Fibroblast of peridontal ligament (primary cell): ENCODE results near the gene FRMD4A.
"Not testable (repeated sequence)": the region's sequence is repeated elsewhere in the genome, so short reads cannot be mapped to it uniquely, and the experiment has no call there.

Experiments
- DNase-seq: peaks from one replicate; pipeline ENCODE4 v3.0.0-alpha.2; 2010; ENCODE audit errors: extremely low read depth

Gene FRMD4A

DNA sequence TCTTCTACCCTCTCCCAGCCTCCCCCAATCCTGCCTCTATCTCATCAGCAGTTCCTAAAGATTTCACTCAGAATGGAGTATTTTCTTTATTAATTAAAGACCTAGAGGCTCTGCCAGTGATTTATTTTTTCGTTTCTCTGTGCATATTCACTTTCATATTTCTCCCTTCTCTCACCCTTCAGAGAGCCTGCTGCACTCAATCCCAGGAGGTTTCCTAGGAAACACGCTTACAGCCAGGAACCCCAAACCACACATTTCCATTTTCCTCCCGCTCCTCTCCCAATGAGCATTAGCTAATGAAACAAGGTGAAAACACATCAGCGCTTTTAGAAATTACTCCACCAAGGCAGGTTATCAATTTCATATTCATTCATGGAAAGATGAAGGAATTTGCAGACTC lies 180.2 kb downstream of the FRMD4A start:
- no peak for DNase-seq

DNA sequence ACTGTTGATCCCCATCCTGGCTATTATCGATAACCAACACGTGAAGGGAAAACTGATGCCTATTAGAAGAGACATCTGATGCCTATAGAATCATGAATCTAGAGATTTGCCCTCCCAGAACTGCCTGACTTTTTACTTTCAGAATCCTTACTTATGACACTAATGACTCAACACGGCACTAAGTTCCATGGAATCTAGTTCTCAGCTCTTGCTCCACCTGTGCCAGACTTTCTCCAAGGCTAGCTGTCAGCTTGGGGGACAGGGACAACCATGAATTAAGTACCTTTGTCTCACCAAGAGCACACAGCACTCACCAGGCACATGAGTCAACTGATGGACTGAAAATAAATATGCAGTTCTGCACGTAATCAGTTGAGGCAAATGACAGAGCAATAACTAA lies 184.2 kb downstream of the FRMD4A start:
- peak; percentile 20 for DNase-seq

DNA sequence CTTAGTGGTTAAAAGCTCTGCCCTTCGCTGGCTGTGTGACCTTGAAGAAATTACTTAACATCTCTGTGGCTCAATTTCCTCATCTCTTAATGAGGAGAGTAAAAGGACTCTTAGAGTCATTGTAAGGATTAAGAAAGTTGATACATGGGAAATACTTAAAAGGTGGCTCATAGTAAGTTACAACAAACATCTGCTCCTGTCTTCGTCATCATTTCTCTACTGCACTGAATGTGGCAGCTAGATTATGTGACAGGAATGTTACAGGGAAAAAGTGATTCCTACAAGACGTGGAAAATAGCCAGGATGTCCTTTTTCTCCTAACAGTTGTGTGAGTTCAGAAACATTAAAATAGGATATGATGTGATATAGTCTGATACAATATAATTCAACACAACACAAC lies 184.7 kb downstream of the FRMD4A start:
- DNase-seq: peak; percentile 82

DNA sequence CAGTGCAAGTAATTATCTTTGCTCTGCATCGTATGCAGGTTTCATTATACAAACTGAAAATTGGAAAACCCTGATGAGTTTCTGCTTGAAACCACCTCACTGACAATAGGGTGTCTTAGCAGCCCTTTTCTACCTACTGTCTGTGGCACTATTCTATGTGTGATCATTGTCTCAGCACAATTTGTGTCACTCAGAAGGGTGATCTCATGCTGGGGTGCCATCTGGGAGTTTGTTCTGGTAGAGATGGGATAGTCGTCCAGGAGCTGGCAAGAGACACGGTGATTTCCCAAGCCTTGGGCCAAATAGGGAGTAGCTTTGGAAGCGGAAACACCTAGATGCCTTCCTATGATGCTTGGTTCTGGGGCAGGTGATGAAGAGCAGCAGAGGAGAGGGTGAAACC lies 186.3 kb downstream of the FRMD4A start:
- DNase-seq: no peak

DNA sequence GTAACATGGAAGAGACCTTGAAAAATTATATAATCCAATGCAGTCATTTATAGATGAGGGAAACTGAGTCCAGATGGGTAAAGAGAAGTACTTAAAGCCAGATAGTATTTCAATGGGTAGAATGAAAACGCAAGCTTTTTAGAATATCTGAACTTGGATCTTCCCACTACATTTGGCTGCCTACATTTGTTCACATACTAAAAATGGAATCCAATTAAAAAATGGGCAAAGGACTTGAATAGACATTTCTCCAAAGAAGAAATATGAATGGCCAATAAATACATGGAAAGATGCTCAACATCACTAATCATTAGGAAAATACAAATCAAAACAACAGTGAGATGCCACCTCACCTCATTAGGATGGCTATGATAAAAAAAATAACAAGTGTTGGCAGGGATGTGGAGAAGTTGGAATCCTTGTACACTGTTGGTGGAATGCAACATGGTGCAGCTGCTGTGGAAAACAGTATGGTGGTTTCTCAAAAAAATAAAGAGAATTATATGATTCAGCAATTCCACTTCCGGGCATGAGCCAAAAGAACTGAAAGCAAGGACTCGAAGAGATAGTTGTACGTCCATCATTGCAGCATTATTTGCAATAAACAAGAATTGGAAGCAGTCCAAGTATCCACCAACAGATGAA lies 188.0 kb downstream of the FRMD4A start:
- DNase-seq: no peak

DNA sequence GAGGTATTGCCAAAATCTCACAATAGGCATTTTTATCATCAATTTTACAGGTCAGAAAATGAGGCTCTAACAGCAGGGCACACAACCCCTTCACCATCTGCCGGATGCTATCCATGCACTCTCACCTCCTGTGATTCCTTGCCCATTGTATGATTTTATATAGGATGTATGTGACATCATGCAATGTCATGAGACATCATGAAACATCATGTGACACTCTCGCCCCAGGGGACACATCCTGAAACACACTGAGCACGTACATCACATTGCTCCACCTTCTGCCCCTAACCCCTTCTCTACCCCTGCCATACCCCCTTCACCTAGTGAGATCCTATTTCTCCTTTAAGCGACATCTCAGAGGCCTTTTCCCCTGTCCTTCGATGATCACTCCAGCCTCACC lies 189.4 kb downstream of the FRMD4A start:
- no peak for DNase-seq

DNA sequence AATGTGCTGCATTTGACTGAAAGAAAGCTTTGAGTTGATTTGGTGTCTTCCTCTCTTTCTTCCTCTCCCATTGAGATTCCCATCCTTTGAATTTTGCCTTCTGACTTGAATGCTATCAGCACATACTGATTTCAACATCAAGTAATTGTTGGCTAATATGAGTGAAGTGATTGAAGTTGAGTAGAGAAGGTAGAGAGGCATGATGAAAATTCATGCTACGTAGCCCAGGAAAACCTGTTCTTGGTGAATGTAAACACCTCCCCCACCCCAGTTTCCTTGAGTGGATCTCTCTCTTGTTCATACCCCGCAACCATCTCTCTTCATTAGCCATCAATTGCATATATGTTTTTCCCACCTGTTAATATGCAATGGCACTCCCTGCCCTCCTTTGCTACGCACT lies 193.3 kb downstream of the FRMD4A start:
- no peak for DNase-seq

DNA sequence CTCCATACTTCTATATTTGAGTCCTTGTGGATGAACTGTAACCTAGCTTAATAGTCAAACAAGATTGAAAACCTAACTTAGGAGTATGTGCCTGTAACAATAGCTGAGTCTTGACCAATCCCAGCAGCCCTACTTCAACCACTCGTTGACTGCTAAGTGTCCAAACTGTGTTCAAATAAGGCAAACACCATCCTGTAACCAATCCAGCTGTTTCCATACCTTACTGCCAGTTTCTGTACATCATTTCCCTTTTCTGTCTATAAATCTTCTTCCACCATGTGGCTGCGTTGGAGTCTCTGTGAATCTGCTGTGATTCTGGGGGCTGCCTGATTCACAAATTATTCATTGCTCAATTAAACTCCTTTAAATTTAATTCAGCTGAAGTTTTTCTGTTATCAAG lies 195.5 kb downstream of the FRMD4A start:
- not testable (repeated sequence) for DNase-seq

DNA sequence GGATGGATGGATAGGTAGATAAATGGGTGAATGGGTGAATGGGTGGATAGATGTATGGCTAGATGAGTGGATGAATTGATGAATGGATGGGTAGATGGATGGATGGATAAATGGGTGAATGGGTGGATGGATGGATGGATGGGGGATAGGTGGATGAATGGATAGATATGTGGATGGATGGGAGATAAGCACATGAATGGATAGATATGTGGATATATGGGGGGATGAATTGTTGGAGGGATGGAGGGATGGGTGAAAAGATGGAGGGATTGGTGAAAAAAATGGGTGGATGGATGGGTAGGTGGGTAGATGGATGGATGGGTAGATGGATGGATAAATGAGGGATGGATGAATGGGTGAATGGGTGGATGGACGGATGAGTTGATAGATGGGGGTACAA lies 196.4 kb downstream of the FRMD4A start:
- no peak for DNase-seq

DNA sequence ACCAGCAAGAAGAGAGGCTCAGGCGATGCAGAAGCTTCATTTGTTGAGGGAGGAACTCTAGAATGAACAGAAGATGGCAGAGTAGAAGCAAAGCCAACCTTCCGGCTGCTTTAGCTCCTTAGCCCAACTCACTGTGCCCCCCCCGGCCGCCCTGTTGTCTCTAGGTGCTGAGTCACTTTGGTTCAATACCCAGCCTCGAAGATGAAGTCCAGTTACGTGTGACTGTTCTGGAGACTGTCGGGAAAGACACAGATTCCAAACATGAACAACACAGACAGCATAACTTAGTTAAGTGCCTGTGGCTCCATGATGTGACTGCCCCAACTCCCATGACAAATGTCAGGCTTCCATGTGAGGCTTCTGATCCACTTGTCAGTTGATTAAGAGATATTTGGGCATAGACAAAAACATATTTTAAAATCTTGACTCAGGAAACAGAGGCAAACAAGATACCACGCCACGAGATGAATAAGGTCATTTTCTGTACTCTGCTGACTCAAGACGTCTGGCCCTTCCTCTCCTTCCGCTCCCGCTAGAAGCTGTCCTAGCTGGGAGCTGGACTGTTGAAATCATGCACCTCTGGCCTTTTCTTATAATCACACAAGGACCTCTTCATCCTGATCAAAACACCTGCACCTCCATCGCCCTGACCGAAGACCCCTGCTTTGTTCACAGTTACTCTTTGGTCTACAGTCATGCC lies 199.3 kb downstream of the FRMD4A start:
- no peak for DNase-seq

DNA sequence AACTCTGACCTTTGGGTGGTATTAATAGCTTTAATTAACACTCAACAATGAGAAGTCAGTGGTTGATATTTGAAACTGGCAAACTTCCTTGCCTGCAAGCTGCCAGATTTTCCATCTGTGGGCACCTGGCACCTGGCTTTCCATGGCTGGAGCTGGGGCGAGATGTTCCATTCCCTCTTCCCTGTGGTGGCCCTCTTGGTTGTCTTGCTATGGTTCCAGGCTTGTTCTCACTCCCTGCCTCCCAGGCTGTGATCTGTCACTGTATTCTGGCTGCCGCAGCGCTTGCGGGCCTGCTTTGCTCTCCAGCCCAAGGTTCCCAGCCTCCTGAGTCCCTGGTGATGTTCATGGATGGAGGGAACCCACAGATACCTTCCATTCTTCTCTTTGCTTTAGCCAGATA lies 201.0 kb downstream of the FRMD4A start:
- no peak for DNase-seq

DNA sequence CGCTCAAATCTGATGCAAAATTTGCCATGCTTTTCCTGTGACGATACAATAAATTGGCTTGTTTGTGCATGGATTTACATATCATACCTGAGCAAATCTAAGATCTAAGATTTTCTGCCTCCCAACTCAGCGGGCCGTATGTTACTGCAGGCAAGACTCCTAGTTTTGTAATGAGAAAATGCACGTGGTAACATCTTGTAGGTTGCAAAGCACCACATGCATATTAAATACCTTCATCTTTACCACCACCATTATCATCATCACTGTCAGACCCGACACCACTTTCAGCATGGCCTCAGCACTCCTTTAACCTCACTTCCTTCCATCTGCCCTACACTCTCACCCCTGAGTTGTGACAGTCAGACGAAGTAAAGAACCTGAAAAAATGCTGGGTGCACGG lies 202.2 kb downstream of the FRMD4A start:
- DNase-seq: no peak

DNA sequence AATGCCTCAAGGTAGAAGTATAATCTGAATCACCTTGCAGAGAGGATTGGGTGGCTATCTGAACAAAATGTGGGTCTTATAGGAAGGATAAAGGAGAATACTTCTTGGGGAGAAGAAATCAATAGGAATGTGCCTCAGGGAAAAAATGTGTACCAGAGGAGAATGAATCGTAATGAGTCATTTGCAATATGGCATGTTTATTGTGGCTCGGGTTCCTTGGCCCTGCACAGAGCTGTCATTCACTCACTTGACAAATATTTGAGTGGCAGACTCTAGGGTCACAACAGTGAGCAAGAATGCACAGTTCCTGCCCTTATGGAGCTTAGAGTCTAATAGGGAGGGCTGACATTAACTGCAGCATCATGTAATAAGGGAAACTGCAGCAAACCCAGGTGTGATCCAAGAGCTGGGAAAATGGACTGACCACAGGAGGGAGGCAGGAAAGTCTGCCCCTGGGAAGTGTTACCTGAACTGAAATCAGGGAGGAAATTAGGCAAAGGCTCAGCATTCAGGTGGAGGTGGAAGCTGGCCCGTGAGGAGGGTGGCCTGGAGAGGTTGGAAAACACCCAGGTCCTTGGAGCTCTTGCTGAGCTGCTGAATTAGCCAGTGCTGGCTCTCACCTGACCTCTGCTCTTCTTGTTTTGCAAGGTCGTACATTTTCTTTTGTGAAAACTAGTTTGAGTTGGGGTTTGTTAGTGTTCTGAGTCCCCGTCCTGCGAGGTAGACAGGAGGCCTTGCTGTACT lies 203.9 kb downstream of the FRMD4A start:
- peak; percentile 47 for DNase-seq

DNA sequence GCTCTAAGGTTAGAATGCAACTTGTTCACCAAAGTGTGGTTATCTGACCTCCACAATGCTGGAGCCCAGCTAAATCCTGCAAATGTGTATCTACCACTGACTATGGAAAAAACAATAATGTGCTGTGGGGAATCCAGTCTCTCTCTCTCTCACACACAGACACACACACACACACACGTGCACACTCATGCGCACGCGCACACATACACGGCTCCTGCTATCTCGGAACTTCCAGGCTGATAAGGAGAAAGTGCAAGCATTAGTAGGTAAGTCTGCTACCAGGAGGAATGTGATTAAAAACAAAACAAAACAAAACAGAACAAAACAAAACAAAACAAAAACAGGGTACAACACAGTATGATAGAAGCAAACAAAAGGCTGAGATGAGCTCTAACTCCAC lies 205.2 kb downstream of the FRMD4A start:
- DNase-seq: no peak

DNA sequence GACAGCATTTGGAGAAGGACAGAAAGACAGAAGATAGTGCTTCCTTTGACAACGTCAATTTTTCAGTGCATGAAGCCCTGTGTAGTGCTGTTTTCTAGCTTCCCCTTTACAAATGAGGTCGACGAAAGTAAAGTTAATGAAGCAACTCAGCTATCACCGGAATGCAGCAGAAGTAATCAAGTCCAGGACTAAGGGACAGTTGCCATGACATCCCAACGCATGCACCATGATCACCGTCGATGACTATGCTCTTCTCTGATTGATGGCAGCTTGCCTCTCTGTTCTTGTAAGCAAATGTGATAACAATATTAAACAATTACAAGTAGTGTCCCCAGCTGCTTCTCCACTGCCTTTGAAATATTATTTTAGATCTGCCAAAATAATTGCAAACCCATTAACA lies 205.8 kb downstream of the FRMD4A start:
- DNase-seq: peak; percentile 16

DNA sequence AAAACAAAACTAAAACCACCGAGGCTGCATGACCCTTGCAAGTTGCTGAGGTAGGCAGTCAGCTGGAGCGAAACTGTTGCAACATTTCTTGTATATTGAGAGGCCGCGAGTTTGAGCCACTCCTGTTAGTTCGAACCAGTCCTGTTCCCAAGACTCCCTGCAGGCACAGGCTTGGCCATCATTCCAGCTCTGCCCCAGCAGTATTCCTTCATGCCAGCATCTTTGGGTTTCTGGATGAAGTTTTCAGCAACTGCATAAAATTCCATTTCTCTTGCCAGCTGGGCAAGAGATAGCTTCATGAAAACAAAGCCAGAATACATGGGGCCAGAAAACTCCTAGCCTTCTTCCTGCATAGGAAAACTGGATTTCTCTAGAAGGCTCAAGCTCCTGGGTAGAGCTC lies 207.6 kb downstream of the FRMD4A start:
- DNase-seq: peak; percentile 28

DNA sequence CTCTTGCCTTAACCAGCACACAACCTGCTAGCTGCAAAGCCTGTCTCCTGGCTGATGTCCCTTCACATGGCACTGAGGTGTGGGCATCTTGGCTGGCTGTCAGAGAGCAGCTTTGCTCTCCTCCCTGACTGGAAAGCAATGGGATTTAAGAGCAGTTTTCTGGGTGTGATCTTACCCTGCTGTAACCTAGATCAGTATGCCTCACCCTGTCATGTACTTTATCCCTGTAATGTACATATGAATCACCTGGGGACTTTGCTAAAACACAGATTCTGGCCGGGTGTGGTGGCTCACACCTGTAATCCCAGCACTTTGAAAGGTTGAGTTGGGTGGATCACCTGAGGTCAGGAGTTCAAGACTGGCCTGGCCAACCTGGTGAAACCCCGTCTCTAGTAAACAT lies 209.9 kb downstream of the FRMD4A start:
- no peak for DNase-seq

DNA sequence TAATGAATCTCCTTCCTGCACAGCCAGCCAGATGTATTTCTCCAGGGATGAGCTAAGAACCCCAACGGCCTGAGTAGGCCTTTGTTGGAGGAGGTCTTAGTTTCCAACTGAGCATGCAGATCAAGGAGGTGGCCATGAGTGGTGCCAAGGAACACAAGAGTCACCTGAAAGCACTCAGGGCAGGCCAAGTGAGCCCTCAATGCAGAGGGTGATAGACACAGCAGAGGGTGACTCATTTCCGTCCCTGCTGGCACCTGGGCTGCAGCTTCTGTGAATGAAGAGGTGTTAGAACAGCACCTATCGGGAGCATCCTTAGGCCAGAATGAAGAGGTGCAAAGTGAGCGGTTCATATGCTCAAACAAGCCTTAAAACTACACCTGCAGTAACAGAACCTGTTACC lies 211.8 kb downstream of the FRMD4A start:
- no peak for DNase-seq

DNA sequence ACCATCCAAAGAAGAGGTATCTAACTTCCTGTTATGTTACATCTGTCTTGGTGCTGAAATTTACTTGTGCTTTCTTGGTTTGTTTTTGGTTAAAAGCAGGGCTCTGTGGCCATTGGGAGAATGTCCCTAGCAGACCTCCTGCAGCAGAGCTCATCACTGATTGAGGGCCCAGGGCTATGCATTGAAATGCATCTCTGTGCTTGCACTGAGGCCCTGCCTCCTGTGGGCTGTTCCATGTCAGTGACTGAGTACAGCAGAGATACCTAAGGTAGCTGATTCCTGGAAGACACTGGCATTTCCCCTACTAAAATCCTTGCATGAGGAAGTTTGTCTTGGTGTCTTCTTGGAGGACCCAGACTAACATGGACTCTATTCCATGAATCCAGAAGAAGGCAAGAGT lies 213.9 kb downstream of the FRMD4A start:
- DNase-seq: no peak

DNA sequence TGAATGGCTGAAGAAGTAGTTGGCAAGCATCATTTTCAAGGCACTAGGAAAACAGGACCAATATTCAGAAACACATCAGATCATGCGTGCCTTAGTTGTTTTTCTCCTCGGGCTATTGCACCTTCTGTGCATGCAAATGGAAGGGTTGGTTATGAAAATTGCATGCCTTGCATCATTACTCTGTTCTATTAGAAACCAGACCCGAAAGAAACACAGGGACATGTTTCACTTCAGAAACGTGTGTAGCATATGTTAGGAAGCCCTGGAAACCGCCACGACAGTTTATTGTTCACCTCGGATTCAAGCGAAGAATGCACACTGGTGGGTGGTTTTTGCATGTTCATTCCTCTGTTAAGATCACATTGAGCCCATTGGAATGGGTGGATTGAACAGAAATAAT lies 214.7 kb downstream of the FRMD4A start:
- DNase-seq: no peak

DNA sequence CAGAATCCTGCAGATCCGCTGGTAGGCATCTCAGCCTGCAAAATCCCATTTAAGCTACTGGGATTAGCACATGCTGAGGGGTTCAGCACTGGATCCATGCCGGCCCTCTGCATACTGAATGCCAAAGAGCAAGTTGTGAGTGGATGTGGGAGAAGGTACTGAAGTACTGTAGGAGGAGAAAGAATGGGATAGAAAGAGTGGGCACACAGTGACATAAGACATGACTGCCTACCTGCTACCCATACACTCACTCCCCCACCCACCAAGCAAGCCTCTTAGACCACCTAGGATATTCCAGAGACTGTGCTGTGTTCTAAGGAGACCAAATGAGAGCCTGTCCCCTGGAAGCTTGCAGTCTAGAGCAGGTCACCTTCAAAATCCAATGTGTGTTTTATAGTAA lies 215.9 kb downstream of the FRMD4A start:
- DNase-seq: no peak

DNA sequence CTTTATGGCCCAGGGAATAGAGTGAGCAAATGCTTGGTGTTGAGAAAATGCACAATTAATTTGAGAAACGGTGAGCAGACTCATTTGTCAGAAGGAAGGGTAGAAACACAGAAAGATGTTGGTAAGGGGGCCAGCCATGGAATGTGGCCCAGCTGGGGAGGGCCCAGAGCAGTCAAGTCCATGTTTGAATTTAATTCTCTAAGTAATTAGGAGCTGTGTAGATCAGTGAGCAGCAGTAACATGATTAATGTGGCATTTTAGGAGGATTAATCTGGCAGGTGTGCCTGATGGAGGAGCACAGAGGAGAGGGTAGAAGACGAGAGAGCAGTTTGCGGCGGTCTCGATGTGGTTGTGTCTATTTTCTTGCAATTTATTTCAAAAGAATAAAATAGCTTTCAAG lies 218.7 kb downstream of the FRMD4A start:
- no peak for DNase-seq

DNA sequence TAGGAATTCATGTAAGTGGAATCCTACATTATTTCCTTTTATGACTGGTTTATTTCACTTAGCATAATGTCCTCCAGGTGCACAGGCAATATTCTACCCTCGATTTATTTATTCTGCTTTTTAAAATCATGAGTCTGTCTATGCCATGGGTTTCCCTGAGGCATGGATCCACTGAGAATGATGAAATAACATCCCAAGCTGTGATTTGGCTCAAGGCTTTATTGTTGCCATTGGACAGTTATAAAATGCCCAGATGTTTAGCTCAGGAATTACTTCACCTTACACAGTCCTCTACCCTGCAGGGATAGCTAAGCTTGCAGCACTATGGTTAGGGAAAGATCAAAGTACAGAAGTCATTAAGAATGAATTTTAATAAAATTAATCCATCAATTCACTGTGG lies 219.5 kb downstream of the FRMD4A start:
- DNase-seq: peak; percentile 26
